GM19438 (cell line): Measurements from ENCODE around the gene ULBP2.

ENCODE experiments used
- ATAC-seq: cut with Tn5 transposase; IDR thresholded peaks from one replicate; pipeline ENCODE4 v1.9.1; 2021; ENCODE audit warnings: low read depth; ENCODE audit not compliant: unreplicated experiment

The ULBP2 gene

GRCh38 chr6:149941583-149942460, at the start of gene ULBP2:
Gene ULBP2 (plus strand): TSS chr6:149942014. CDS start chr6:149942073, 59 bp downstream.
- ATAC-seq, result peak; percentile 42

GRCh38 chr6:149895048-149895590, 46.7 kb upstream of the ULBP2 start:
- no peak for ATAC-seq

- ATAC-seq, result no peak
Observed at GRCh38 chr6:149895833-149896271, 46.0 kb upstream of the ULBP2 start.

- ATAC-seq, result no peak
Observed at GRCh38 chr6:149896491-149896890, 45.3 kb upstream of the ULBP2 start.

GRCh38 chr6:149897015-149897697, 44.7 kb upstream of the ULBP2 start:
- ATAC-seq, result no peak

- ATAC-seq, result no peak
Observed at GRCh38 chr6:149897855-149898744, 43.7 kb upstream of the ULBP2 start, which contains the start of gene RAET1E. Gene RAET1E (minus strand): TSS chr6:149898113. CDS start chr6:149890901, 7,212 bp downstream.

GRCh38 chr6:149898966-149899365, 42.8 kb upstream of the ULBP2 start:
- no peak for ATAC-seq

- ATAC-seq, result no peak
Observed at GRCh38 chr6:149899486-149899885, 42.3 kb upstream of the ULBP2 start.

- no peak for ATAC-seq
Observed at GRCh38 chr6:149899926-149900619, 41.7 kb upstream of the ULBP2 start.

GRCh38 chr6:149900620-149901443, 41.0 kb upstream of the ULBP2 start:
- no peak for ATAC-seq

- ATAC-seq, result no peak
Observed at GRCh38 chr6:149901444-149902140, 40.2 kb upstream of the ULBP2 start.

GRCh38 chr6:149903938-149904611, 37.7 kb upstream of the ULBP2 start:
- ATAC-seq, result no peak

GRCh38 chr6:149904661-149905370, 37.0 kb upstream of the ULBP2 start:
- no peak for ATAC-seq

- no peak for ATAC-seq
Observed at GRCh38 chr6:149905371-149905910, 36.4 kb upstream of the ULBP2 start.

- no peak for ATAC-seq
Observed at GRCh38 chr6:149905911-149906371, 35.9 kb upstream of the ULBP2 start.

GRCh38 chr6:149906405-149906804, 35.4 kb upstream of the ULBP2 start:
- no peak for ATAC-seq

- no peak for ATAC-seq
Observed at GRCh38 chr6:149907317-149907716, 34.5 kb upstream of the ULBP2 start.
